GM19238 (cell line): Measurements from ENCODE around the gene BIRC5.
"Not testable (repeated sequence)": the region's sequence is repeated elsewhere in the genome, so short reads cannot be mapped to it uniquely, and the experiment has no call there.

Source experiments
- DNase-seq: peaks from one replicate; pipeline ENCODE4 v3.0.0; 2011; ENCODE audit warnings: low spot score; ENCODE audit not compliant: insufficient read length

BIRC5 gene

GRCh38 chr17:78238823-78239488 is 24.9 kb downstream of the BIRC5 start:
- DNase-seq, result no peak

- DNase-seq, result no peak
Measured at GRCh38 chr17:78239489-78239931, 25.5 kb downstream of the BIRC5 start.

DNA sequence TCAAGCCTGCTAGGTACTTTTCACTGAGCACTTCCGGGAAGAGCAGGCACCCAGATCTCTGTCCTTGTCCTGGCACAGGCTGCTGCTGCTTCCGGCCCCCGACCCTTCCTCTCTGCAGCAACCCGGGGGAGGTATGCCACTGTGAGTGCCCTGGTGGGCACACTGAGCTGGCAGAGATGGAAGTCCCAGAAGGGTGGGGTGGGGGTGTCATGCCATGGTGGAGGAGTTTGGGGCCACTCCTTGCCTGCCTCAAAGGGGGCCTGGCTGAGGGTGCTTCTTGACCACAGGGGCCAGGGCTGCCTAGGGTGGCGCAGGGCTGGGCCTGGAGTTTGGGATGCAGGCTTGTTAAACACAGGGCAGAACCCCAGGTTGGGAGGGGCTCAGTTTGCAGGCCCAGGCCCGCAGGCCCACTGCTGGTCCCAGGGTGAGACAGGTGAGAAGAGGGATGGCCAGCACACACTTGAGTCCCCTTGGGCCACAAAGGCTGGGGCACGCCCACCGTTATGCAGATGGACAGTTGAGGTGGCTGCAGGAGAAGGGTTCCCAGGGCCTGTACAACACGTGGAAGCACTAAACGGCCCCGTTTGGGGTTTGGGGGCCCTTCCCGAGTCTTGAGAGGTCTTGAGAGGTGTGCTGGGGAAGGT is 26.1 kb downstream of the BIRC5 start:
- DNase-seq, result no peak

DNA sequence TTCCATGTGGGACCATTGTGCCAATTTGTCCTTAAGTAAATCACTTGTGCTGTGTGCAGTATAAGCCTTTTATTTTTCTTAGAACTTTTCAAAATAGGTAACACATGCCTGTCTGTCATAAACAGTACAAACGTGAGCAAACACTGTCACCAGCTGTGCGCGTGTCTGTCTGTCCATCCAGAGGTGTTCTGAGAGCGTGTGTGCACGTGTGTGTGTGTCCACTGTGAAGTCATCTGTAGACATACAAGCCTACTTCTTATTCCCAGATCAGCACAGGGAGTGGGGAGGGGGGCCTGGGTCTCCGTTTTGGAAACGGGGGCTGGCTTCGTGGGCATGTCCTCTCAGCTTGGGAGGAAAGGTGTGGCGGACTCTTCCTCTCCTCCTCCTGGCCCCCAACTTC is 26.8 kb downstream of the BIRC5 start:
- no peak for DNase-seq

DNA sequence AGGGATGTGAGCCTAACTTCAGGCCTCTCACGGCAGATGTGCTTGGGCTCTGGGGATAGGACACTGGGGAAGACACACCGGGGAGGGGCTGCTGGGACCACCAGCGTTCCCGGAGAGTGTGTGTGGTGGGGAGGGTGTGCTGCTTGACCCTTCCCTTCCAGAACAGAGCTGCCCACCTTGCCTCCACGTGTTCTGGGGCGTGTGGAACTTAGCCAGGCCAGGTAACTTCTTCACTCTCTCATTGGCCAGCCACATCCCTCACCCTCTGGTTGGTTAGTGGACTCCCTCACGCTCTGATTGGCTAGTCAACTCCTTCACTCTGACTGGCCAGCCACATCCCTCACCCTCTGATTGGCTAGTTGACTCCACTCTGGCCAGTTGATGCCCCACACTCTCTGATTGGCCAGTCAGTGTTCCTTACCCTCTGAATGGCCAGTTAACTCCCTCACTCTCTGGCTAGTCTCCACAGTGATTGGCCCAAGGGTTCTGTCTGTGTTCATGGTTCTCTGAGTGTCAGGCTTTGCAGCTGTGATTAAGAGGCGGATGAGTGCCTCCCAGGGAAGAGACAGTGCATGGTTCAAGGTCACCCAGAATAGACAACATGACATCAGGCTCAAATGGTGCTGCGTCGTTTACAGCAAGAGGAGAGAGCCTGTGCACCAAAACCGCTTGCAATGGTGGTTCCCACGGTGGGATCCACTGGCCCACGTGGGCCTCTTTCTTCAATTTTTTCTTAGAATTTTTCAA is 27.4 kb downstream of the BIRC5 start:
- no peak for DNase-seq

GRCh38 chr17:78242024-78242742 is 28.1 kb downstream of the BIRC5 start:
- DNase-seq, result no peak

- DNase-seq, result no peak
Measured at GRCh38 chr17:78247304-78247703, 33.3 kb downstream of the BIRC5 start.

GRCh38 chr17:78248051-78248914 is 34.2 kb downstream of the BIRC5 start:
- no peak for DNase-seq

DNA sequence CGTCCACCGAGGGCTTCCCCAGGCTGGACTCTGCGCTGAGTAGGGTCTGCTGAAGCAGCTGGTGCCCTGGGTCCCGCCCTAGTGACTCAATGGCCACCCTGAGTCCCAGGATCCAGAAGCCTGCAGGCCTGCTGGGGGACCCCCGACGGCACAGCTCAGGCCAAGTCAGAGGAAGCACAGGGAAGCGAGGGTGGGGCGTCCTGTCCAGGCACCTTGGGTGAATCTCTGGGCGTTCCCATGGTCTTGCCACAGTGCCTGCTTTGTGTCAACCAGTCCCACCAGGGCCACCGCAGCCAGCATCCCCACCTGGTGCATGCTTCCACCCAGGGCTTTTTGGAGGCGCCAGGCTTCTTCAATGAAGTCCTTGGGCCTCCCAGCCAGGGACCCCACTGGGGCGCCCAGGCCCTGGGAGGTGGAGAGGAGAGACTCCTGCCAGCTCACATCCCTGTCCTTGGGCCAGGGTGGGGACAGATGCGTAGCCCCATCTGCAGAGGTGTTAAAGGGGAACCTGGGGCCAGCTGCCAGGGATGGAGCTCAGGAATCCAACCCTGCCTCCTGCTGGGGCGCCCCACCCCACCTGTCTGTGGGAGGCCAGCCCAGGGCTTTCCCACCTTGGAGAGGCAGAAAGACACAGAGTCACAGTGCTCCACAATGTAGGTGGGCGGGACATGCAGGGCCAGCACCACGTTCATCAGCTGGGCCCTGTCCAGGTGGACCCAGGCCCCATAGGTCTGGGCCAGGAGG is 35.2 kb downstream of the BIRC5 start:
- DNase-seq, result no peak

- DNase-seq, result no peak
Measured at GRCh38 chr17:78249818-78250806, 36.1 kb downstream of the BIRC5 start.

DNA sequence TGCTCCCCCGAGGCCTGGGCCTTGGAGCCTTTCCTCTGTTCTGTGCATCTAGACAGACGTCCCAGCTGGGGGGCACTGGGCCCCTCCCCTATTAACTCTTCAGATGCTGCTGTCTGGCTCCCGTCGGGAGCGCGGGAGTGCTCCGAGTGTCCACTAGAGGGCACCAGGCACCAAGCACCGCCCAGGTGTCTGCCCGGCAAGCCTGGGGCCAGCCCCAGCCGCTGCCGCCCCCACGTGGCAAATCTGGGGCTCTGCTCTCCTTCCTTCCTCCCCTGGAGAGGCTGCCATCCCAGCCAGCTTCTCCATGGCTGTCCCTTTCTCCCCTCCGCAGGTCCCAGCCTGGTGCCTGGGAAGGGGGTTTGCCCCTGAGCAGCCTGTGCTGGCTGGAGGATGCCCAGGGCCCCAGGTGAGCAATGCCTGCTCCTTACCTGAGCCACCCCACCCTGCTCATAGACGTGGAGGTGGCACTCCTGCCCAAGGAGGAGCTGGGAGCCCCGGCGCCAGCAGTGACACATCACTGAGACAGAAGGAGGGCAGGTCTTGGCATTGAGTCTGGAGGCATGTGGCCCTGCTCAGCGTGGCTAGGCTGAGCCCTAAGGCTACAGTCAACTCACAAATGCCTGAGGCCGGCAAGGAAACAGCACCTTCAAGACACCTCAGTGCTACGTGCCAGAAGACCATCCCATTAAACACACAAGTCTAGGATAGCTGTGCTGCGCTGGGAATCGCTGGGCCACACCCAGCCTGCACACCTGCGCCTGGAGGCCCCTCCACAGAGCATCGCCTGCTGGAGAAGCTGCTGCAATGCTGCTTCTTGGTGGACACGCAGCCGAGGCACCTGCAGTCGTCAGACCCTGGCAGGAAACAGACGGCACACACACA is 37.1 kb downstream of the BIRC5 start:
- DNase-seq, result peak; percentile 94

DNA sequence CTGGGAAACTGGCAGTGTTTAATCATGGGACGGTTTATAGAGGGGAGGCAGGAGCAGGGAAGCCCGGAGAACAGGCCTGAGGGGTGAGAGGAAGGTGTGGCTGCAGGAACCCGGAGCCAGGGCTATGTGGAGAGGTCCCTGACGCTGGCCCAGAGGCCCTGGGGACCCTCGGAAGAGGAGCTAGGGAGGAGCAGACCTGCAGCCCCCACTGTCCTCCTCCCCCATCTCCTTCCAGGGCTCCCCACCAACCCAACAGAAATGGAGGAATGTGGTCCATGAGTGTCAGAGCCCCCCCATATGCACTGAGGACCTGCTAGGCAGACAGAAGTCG is 37.7 kb downstream of the BIRC5 start:
- no peak for DNase-seq

DNA sequence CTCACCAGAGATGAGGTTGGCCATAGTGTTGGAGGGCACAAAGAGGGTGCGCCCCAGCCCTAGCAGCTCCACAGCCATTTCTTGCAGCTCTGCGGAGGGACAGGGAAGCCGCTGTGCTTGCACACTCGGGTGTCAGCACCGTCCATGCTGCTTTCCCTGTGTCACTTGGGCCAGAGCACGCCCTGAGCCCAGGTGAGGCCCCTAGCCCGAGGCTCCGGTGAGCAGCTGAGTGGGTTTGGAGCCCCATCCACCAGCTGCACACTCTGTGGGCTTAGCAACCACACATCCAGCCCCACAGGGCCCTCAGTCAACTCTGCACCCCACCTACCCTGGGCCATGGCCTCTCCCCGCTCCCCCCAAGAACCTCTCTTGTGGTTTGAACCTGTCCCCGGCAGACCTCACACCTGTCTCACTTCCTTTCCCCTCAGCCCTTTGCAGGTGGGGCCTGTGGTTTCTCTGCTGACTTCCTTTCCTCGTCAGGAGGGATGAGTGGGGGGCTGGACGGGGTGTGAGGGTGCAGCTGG is 38.1 kb downstream of the BIRC5 start:
- no peak for DNase-seq

DNA sequence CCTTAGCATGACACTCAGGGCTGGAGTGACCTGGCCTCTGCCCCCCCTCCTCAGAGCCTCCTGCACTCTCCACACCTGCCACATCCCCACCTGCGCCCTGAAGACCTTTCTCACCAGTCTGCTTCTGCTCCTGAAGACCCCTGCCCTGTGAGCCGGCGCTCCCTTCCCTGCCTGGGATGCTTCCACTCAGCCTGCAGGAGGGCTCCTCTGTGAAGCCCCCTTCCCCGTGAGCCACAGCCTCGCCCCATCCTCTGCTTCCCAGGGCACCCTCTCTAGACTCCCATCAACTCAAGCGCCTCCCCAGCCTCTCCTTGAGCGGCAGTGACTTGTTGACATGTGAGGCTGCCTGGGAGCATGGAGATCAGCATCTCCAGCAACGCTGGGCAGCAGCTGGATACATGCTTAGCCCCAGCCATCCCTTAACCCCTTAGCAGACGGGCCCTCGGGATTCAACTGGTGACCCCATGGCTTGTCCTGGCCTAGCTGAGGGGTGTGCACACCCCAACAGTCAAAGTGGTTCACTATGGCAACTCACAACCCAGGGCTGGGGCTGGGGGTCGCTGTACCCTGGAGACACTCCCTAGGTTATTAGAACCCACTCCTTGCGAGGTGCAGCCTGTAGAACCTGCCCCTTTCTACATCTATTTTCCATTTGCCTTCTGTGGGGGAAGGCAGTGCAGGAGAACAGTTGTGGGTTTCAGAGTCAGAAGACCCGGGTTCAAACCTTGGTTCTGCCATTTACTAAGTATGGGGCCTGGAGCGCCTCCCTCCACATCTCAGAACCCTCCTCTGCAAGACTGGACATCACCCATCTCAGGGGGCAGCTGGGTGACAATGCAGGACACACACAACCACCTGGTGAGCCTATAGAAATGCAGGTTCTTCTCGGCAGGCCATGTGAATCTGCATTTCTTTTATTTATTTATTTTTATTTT is 38.9 kb downstream of the BIRC5 start:
- DNase-seq, result no peak

- DNase-seq, result not testable (repeated sequence)
Measured at GRCh38 chr17:78253636-78253945, 39.5 kb downstream of the BIRC5 start.

DNA sequence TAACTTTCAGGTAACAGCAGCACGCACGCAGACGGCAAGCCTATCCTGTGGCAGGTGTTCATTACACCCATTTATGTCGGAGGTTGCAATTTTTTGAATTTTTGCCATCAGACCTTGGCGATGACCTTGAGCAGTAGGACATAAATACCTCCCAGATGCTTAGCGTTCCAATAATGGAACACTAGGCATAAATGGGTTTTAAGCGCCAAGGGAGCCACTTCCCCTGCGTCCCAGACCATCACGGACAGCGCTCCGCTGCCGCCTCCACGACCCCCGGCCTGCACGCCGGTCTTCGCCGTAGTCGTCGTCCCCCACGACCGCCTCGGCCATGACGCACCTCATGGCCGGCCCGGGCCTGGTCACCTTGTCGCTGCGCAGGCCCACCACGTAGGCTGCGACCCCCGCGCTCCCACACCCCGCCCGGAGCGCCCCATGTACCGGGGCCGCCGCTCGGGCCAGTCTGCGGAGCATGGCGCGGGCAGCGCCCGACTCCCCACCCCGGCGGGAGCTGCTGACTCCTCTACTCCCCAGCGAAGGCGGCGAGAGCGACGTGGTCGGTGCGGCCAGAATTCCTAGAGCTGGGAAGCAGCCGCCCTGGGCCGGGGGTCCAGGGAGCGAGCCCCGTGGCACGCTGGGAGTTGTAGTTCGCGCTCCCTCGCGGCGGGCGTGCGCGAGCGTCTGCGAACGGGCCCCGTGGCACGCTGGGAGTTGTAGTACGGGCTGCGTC is 40.1 kb downstream of the BIRC5 start:
- DNase-seq, result peak; percentile 80
